Osteocyte (in vitro differentiated cells): ENCODE results near the gene ANKRD55. TPM values are rescaled to one million over a fixed set of nuclear protein-coding genes. Genes with fewer than 3 reads are reported as not detected.

ENCODE experiments used
- DNase-seq: peaks from one replicate; pipeline ENCODE4 v3.0.0; 2021; ENCODE audit warnings: mixed read lengths; ENCODE audit not compliant: unreplicated experiment; ENCODE audit errors: extremely low spot score
- H3K27ac Mint-ChIP-seq: one replicate; pipeline ENCODE4 v1.8.0; 2021; ENCODE audit warnings: mild to moderate bottlenecking, mixed read lengths; ENCODE audit not compliant: unreplicated experiment
- H3K27me3 Mint-ChIP-seq: one replicate; pipeline ENCODE4 v1.8.0; 2021; ENCODE audit warnings: mixed read lengths; ENCODE audit not compliant: unreplicated experiment
- H3K36me3 Mint-ChIP-seq: one replicate; pipeline ENCODE4 v1.8.0; 2021; ENCODE audit warnings: mixed read lengths; ENCODE audit not compliant: unreplicated experiment
- H3K4me1 Mint-ChIP-seq: one replicate; pipeline ENCODE4 v1.8.0; 2021; ENCODE audit warnings: mixed read lengths; ENCODE audit not compliant: unreplicated experiment
- H3K4me3 Mint-ChIP-seq: one replicate; pipeline ENCODE4 v1.8.0; 2021; ENCODE audit warnings: mild to moderate bottlenecking, moderate library complexity, mixed read lengths; ENCODE audit not compliant: unreplicated experiment
- H3K9me3 Mint-ChIP-seq: one replicate; pipeline ENCODE4 v1.8.0; 2021; ENCODE audit warnings: mixed read lengths; ENCODE audit not compliant: unreplicated experiment
- total RNA-seq: library from RNA; stranded (reverse); gene quantifications from 2 replicates; pipeline ENCODE4 v1.2.1, GENCODE V29; 2021
- TF ChIP-seq, protein P1 (sequence below): fragments of 200-600 bp; sonication (generic); IDR thresholded peaks from 2 replicates; pipeline ENCODE4 v1.5.0; 2021; ENCODE audit warnings: antibody characterized with exemption, mild to moderate bottlenecking, moderate library complexity

ANKRD55 gene
- total RNA-seq, 1 donor from 2014 or later: not detected

DNA sequence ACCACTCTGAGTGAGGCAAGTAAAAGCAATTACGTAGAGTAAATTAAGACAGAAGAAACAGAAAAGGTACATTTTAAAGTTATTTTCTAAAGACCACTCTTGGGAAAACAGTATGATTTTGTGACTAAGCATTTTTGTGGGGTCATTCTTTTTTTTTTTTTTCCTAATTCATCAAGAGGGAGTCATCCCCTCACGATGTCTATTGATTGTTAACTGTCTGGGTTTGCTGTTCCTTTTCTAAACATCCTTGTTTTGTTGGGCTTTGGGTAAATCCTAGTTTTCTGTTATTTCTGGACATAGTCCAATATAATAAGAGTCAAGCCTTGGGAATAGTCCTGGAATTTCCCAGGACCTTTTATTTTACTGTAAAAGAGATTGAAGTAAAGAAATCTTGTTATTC lies 63.8 kb downstream of the ANKRD55 start:
- Mint-ChIP-seq H3K27me3 (no peaks in the 10 kb centered on the region), H3K4me1 (peaks cover 42% of the 10 kb centered on the region), H3K27ac (peak overlapping the region; percentile 76), H3K4me3 (no peak overlapping the region), H3K9me3 (no peaks in the 10 kb centered on the region), H3K36me3 (no peaks in the 10 kb centered on the region)
- no peak for DNase-seq
- TF ChIP-seq, protein P1, sequence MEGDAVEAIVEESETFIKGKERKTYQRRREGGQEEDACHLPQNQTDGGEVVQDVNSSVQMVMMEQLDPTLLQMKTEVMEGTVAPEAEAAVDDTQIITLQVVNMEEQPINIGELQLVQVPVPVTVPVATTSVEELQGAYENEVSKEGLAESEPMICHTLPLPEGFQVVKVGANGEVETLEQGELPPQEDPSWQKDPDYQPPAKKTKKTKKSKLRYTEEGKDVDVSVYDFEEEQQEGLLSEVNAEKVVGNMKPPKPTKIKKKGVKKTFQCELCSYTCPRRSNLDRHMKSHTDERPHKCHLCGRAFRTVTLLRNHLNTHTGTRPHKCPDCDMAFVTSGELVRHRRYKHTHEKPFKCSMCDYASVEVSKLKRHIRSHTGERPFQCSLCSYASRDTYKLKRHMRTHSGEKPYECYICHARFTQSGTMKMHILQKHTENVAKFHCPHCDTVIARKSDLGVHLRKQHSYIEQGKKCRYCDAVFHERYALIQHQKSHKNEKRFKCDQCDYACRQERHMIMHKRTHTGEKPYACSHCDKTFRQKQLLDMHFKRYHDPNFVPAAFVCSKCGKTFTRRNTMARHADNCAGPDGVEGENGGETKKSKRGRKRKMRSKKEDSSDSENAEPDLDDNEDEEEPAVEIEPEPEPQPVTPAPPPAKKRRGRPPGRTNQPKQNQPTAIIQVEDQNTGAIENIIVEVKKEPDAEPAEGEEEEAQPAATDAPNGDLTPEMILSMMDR: no peak

DNA sequence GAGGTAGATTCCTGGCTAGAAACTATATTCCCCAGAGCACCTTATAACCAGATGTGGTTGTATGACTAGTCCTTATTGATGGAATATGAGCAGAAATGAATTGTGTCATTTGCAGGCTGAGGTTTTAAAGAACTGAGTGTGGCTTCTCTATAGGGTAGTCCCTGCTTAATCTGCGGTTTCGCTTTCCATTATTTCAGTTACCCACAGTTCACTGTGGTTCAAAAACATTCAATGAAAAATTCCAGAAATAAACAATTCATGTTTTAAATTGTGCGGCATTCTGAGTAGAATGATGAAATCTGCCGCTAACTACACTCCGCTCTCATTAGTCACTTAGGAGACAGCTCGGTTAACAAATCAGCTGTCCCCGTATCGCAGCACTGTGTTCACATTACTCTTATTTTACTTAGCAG lies 65.1 kb downstream of the ANKRD55 start:
- H3K9me3 Mint-ChIP-seq: no peaks in the 10 kb centered on the region
- H3K4me3 Mint-ChIP-seq: no peak overlapping the region
- H3K27ac Mint-ChIP-seq: no peak overlapping the region
- TF ChIP-seq, protein P1: no peak
- peaks cover 45% of the 10 kb centered on the region for H3K4me1 Mint-ChIP-seq
- H3K27me3 Mint-ChIP-seq: no peaks in the 10 kb centered on the region
- no peak for DNase-seq
- H3K36me3 Mint-ChIP-seq: no peaks in the 10 kb centered on the region

DNA sequence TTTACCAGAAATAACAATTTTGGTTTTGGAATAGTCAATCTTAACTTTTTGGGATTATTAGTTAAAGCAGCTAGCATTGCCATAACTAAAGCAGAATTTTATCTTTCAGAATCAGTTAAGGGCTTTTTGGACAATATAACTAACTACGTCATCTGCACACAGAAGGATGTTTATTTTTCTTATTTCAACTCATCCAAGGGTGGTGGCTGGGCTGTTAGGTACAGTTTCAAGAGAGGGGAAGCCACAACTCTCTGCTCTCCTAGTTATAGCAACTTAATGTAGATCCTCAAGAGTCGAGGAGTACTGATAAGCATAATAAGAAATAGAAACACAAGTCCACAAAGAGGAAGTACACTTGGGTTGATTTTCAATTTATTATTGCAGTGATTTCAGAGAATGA lies 65.6 kb downstream of the ANKRD55 start:
- DNase-seq: no peak

DNA sequence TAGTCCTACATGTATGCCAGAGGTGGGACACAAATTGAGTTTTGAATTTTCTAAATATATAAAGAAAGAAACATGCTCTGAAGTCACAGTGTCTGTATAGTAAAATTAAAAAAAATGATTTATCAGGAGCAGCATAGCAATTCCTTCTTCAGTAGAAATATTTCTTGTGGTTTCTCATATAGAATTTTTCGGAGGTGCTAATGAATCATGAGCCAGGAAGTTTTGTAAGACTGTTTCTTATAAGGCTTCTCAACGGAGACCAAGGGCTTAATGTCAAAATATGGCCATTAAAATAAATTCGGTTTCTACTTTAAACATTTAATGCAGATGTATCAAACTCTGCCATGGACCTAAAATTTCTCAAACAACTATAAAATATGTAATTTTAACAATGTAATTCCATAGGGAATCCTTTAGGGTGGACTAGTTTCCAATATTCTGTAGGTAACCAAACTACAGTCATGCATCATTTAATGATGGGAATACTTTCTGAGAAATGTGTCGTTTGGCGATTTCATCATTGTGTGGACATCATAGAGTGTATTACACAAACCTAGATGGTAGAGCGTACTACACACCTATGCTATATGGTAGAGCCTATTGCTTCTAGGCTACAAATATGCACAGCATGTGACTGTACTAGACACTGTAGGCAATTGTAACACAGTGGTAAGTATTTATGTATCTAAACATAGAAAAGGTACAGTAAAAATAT lies 66.3 kb downstream of the ANKRD55 start:
- DNase-seq: no peak
- Mint-ChIP-seq H3K36me3 (no peaks in the 10 kb centered on the region), H3K27me3 (no peaks in the 10 kb centered on the region), H3K9me3 (no peaks in the 10 kb centered on the region), H3K4me3 (no peak overlapping the region), H3K4me1 (peaks cover 39% of the 10 kb centered on the region), H3K27ac (no peak overlapping the region)
- TF ChIP-seq, protein P1: no peak

More for the DNA sequence above, 65.6 kb downstream of the ANKRD55 start:
- Mint-ChIP-seq H3K36me3 (no peaks in the 10 kb centered on the region), H3K4me1 (peaks cover 45% of the 10 kb centered on the region), H3K27ac (no peak overlapping the region), H3K27me3 (no peaks in the 10 kb centered on the region), H3K9me3 (no peaks in the 10 kb centered on the region), H3K4me3 (no peak overlapping the region)
- TF ChIP-seq, protein P1: no peak

DNA sequence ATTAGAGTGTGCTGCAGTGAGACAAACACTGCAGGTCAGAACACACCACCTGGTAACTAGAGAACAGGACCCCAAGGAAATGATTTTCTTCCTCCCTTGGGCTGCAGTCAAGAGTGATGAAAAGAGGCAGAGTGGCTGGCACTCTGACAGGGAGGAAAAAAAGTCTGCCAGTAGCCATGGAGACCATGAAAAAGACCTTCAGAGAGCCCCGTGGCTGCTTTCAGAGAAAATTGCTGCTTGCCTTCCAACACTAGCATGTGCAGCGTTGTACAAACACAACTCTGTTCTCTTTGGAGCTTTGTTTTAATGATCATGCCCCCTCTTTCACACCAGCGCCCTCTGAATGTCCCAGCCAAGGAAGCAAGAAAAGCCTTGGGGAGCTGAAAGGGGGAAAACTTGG lies 68.8 kb downstream of the ANKRD55 start:
- TF ChIP-seq, protein P1: no peak
- H3K4me3 Mint-ChIP-seq: no peak overlapping the region
- no peaks in the 10 kb centered on the region for H3K9me3 Mint-ChIP-seq
- DNase-seq: no peak
- H3K27me3 Mint-ChIP-seq: no peaks in the 10 kb centered on the region
- H3K27ac Mint-ChIP-seq: no peak overlapping the region
- peaks cover 21% of the 10 kb centered on the region for H3K4me1 Mint-ChIP-seq
- no peaks in the 10 kb centered on the region for H3K36me3 Mint-ChIP-seq
